ENCODE measurements around the gene LPCAT2. TPM values are rescaled to one million over a fixed set of nuclear protein-coding genes. Genes with fewer than 3 reads are reported as not detected.

Gene LPCAT2, protein sequence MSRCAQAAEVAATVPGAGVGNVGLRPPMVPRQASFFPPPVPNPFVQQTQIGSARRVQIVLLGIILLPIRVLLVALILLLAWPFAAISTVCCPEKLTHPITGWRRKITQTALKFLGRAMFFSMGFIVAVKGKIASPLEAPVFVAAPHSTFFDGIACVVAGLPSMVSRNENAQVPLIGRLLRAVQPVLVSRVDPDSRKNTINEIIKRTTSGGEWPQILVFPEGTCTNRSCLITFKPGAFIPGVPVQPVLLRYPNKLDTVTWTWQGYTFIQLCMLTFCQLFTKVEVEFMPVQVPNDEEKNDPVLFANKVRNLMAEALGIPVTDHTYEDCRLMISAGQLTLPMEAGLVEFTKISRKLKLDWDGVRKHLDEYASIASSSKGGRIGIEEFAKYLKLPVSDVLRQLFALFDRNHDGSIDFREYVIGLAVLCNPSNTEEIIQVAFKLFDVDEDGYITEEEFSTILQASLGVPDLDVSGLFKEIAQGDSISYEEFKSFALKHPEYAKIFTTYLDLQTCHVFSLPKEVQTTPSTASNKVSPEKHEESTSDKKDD
- total RNA-seq = 8.2 and 12.5 TPM in 2 replicates

DNA sequence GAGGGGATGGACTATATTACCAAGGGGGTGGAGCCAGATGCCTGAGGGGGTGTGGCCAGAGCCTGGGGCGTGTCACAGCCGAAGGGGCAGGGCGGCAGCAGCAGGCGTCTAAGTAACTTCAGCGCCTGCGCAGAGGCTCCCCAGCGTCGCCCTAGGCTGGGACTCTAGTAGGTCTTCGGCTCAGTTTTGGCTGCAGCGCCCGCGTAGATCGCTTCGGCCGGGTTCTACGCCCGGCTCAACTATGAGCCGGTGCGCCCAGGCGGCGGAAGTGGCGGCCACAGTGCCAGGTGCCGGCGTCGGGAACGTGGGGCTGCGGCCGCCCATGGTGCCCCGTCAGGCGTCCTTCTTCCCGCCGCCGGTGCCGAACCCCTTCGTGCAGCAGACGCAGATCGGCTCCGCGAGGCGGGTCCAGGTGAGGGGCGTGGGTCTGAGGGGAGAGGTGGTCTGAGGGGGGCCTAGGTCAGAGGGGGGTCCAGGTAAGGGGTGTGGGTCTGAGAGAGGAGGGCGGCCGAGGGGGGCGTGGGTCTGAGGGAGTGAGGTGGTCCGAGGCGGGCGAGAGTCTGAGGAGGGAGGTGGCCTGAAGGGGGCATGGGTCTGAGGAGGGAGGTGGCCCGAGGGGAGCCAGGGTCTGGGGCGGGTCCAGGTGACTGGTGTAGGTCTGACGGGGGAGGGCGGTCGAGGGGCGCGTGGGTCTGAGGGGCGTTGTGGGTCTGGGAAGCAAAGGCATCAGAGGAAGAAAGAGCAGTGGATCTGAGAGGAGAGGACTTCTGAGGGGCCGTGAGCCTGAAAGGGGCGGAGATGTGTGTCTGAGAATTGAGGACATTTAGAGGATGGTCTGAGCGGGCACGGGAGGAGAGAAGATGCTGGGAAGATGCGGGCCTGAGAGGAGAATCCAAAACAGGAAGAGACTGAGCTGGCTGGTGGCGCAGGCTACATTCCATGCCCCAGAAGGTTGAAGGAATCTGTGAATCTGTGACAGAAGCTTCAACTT lies at the start of gene LPCAT2:
Gene LPCAT2, plus strand, starts transcription at position 132 of the 991 bp plus-strand sequence. Its CDS starts 110 bp downstream, at position 242.
- intact Hi-C loops (cut with micrococcal nuclease) = loop anchor here (1.0 to 10.0 kb wide), 2 partner anchors 9 to 686 kb away; partner anchors contain the start of gene GNAO1

DNA sequence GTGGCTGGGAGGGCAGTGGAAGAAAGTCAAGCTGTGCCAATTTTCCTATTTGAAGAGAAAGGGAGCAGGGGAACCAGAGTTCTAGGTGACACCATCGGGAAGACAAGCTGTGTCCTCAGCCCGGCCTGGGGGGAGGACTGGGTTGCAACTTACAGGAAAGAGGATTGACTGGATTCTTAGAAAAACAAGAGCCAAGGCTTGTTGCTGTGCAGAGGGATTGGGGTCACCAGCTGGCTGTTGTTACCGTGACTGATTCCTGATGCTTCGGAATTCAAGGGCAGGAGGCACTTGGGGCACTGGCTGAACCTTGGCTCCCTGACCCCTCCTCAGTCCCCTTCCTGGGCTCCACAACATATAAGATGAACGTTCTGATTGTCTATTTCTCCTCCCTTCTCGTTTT lies 46.6 kb upstream of the LPCAT2 start:
- intact Hi-C loops (cut with micrococcal nuclease) = no loop called here

DNA sequence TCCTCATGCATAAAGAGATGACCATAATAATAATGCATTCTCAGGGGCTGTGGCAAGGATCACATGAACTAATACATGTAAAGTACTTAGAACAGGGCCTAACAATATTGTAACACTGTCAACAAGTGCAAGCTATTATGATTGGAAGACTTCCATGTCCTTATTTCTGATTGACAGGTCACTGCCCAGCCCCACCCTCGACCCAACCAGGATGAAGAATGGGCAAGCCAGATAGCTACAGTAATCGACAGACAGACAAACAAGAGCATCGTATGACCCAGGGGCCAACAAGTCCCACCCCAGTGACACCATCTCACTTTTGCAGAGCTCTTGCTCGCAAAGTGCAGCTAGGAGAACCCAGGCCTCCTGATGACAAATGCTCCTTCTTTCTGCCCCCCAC lies 44.5 kb upstream of the LPCAT2 start:
- intact Hi-C loops (cut with micrococcal nuclease) = no loop called here

DNA sequence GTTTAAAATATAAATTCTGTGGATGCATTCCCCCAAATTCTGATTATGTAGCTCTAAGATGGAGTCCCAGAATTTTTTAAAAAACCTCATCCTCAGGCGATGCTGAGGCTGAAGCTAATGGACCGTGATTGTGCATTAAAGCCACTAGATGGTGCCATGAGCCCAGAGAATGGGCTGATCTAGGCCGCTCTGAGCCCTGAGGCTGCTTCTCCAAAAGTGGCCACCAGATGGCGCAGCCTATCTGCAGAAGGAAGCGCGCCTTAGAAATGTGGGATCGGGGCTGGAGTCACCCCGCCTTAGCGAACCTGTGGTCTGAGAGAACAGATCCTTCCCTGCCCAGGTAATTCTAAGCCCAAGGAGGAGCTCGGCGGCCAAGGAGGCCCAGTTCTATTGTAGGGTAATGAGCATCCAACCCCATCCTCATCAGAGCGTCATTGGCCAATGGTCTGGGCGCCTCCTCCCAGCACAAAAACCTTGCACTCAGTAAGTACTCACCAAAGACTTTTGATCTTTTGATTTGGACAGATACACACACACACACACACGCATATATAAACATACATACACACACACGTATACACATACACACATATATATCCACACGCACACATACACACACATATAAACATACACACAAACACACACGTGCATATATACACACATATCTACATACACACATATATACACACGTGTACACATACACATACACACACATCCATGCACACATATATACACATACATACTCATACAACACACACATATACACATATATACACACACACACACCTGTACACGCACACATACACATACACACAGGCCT lies 43.6 kb upstream of the LPCAT2 start:
- intact Hi-C loops (cut with micrococcal nuclease) = loop anchor here (1.0 kb wide), 3 partner anchors 78 to 377 kb away; no protein-coding TSS in a partner anchor

DNA sequence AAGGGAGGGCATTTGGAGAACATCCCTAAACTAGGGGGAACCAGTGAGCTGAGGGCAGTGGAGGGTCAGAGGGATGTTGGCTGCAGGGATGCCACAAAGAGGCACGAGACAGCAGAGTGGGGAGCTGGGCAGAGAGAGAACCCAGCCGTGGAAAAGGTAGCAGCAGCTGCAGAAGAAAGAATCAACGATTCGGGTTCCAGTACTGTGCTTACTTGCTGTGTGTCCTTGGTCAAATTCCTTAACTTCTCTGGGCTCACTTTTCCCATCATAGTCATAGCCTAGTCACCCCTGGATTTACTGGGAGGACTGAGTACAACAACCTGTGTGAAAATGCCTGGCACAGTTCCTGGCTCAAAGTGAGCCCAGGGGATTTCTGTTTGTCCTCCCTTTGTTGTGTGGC lies 42.7 kb upstream of the LPCAT2 start:
- intact Hi-C loops (cut with micrococcal nuclease) = no loop called here

DNA sequence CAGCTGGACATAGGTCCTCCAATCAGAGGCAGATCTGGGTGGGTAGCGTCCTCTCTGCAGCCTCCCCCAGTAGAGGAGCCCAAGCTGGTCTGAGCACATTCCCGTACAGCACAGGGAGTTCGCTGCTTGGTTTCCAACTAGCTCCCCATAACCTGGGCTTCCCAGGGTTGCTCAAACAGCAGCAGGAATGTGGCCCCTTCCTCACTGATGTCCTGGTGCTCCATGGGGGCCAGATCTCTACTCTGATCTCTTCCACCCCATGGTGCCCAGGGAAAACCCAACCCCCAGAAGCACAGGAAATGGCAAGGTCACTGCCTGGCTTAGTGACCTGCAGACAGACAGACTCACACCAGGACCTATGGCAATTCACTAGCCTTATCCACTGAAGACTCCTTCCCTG lies 41.0 kb upstream of the LPCAT2 start:
- intact Hi-C loops (cut with micrococcal nuclease) = no loop called here

DNA sequence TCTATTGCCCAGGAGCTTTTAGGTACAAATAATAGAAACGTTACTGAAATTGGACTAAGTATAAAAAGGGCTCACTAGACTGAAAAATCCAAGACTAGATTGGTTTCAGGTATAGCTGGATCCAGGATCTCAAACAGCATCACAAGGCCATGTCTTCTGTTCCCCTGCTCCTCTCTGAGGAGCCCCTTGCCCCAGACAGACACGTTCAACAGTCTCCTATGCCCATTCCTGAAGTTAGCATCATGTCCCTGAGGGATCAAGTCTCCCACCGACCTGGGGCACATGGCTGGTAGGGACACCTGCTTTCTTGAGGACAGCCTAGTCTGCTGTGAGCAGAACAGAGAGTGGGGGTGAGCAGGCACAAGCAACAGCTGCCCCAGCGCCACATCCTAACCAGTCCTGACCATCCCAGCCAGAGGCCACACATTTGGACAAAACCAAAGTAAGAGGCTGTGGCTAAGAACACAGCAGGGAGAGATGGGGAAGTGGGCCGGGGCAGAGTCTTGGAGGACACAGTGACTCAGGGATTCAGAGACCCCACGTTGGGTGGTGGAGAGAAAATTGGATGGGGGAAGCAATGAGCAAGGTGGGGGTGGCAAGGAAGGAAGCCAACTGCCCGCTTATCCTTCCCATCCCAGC lies 40.4 kb upstream of the LPCAT2 start:
- intact Hi-C loops (cut with micrococcal nuclease) = no loop called here

DNA sequence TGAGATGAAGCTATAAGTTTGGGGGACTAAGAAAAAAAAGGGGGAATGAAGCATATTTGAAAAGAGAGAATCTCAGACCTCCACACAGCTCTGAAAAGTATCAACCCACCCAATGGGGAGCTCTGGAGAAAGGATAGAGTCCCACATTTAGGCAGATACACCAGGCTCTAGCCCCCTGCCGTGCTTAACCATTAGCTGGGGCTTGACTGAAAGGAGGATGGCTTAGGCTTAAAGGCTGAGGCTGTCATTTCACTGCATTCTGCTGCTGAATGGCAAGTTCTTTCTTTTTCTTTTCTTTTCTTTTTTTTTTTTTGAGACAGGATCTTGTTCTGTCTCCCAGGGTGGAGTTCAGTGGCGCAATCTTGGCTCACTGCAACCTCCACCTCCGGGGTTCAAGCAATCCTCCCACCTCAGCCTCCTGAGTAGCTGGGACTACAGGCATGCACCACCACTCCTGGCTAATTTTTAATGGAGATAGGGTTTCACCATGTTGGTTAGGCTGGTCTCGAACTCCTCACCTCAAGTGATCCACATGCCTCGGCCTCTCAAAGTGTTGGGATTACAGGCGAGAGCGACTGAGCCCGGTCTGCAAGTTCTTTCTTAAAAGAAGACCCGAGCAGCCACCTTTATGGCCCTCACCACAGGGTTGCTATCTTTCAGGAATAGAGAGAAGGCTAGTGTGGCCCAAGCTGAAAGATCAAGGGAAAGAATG lies 38.9 kb upstream of the LPCAT2 start:
- intact Hi-C loops (cut with micrococcal nuclease) = no loop called here

DNA sequence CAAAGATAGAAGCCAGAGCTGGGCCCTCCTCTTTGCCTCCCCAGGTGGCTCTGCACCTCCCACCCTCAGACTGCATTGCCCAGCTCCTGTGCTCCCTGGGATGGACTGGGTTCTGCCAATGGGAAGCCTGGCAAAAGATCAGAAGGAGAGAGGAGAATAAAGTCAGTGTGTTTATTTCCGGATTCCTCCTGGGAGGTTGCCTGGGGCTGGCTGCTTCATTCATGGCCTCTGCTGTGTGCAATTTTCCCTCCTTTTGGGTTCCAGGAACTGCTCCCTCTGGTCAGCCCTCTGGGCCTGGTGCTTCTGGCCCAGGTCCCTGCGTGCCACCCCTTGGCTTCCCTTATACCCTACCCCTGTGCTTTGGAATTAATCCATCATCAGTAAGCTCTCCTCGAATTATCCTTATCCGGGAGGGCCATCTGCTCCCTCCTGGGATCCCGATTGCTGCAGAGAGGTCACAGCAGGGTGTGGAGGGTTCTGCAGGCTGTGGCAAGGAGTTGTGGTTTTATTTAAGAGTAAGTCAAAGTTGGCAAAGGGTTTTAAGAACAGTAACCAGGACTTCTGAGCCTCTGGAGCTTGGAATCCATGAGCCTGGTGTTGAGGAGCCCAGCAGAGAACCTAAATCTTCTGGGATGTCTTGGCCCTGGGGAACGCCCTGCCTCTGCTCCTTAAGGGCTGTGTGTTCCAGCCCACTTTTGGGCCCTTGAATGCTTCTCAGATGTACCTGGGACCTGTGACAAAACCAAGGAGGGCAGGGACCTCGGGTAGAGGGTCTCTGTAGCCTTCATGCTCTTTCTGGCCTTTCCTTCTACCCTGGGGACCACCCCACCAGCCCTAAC lies 38.1 kb upstream of the LPCAT2 start:
- intact Hi-C loops (cut with micrococcal nuclease) = no loop called here

DNA sequence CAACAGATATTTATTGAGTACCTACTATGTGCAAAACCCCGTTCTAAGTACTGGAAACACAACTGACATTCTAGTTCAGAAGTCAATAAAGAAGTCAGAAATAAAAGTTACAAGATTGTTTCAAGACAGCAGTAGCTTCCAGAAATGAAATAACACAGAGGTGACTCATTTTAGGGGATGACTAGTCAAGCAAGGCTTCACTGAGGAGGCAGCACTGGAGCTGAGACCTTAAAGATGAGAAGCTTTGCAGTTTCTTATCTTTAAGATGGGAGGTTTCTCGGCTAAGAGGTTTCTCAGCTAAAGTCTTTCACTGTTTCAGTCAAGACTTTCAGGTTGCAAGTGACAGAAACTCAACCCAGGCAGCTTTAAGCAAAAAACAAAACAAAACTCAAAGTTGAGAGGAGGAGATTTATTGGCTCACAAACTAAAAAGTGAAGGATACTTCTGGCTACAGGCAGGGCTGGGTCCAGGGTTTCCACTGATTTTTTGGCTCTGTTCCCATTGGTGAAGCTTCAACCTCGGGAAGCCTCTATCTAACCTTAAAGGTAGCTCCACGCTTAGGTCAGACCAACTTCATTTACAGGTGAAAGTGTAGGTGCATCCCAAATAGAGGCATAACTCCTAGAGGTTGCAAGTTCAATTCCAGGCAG lies 37.3 kb upstream of the LPCAT2 start:
- intact Hi-C loops (cut with micrococcal nuclease) = no loop called here

DNA sequence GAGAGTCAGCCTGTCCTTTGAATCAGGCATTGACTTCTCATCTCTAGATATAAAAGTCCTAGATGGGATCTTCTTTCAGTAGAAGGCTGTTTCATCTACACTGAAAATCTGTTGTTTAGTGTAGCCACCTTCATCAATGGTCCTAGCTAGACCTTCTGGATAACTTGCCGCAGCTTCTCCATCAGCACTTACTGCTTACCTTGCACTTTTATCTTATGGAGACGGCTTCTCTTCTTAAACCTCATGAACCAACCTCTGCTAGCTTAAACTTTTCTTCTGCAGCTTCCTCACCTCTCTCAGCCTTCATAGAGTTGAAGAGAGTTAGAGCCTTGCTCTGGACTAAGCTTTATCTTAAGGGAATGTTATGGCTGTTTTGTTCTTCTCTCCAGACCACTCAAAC lies 35.3 kb upstream of the LPCAT2 start:
- intact Hi-C loops (cut with micrococcal nuclease) = no loop called here

DNA sequence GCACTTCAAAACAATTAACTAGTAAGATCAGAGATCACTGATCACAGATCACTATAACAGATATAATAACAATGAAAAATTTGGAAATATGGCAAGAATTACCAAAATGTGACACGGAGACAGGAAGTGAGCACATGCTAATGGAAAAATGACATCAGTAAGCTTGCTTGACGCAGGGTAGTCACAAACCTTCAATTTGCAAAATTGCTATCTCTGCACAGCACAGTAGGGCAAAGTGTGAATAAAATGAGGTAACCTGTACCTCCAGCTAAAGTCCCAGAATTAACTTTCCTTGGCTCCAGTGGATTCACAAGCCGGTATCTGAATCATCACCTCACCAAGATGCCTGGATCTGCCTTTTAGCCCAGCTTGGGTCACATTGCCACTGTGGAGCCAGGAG lies 34.1 kb upstream of the LPCAT2 start:
- intact Hi-C loops (cut with micrococcal nuclease) = no loop called here

DNA sequence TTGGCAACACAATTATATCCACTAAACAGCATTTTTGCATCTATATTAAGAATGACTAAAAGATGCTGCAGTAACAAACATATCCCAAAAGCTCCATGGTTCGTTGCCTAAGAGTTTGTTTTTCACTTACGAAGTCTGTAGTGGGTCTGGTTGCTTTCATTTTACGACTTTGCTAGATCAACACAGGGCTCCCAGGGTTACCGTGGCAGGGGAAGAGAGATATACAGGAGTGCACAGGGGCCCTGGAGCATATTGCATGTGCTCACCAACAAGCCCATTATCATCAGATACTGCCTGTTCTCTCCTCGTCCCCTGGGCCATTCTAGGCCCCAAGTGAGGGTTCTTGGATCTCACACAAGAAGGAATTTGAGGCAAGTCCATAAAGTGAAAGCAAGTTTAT lies 33.0 kb upstream of the LPCAT2 start:
- intact Hi-C loops (cut with micrococcal nuclease) = no loop called here

DNA sequence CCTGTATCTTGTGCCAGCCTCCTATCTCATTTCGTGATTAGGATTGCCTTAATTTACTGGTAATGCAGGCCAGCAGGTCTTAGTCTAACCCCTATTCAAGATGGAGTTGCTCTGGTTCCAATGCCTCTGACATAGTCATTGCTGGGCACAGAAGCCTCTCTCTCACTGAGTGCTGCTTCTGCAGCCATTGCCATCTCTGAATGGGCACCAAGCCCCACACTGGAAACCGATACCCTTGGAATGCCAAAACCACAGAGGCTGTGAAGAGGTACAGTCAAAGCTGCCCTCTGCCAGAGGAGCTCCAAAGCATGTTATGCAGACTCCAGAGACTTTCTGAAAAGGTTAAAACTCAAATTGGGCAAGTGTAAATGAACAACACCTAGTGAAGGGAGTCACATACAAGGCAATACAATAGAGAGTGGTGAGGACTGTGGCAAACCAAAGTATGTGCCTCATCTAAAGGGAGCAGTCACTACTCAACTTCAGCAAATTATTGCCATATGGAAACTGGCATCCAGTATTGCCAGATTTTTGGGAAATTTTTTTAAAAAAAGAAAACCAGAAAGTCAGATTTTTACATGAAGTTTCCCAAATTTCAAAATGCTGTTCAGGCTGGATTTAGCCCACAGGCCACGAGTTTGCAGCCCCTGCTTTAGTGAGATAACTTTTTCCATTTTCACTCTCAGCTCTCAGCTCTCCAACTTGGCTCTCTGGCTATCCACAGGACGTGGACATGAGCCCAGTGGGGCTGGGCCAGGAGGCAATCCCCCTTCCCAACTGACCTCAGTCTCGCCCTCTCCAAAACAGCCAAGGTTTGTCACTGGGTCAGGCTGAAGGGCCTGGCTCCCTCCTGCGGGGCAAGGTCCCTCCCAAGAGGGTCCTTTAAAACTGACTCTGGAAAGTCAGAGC lies 32.0 kb upstream of the LPCAT2 start:
- intact Hi-C loops (cut with micrococcal nuclease) = no loop called here

DNA sequence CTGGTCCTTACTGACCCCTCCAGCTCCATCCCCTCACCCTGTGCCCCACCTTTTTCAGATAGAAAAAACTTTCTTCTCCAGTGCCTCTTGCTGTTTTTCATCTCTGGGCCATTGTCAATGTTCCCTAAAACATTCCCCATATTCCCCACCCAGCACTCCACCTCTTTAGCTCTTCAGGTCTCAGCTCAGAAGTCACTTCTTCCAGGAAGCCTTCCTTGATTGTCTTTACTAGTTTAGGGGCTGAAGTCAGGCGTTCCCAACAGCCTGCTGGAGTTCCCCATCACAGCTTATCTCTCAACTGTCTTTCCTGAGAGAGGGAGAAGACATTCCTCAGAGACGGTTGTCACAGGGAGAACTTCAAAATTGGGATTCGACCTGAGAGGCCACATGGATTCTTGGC lies 31.1 kb upstream of the LPCAT2 start:
- intact Hi-C loops (cut with micrococcal nuclease) = no loop called here

DNA sequence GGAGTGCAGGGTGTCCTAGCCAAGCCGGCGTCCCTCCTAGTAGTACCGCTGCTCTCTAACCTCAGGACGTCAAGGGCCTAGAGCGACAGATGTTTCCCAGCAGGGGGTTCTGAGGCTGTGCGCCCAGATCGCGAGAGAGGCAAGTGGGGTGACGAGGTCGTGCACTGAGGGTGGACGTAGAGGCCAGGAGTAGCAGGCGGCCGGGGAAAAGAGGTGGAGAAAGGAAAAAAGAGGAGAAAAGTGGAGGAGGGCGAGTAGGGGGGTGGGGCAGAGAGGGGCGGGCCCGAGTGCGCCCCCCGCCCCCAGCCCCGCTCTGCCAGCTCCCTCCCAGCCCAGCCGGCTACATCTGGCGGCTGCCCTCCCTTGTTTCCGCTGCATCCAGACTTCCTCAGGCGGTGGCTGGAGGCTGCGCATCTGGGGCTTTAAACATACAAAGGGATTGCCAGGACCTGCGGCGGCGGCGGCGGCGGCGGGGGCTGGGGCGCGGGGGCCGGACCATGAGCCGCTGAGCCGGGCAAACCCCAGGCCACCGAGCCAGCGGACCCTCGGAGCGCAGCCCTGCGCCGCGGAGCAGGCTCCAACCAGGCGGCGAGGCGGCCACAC lies 29.9 kb upstream of the LPCAT2 start, which contains the start of gene MMP2:
Gene MMP2, plus strand, starts transcription at position 372 of the 603 bp plus-strand sequence. CDS start 282 bp downstream, outside the sequence.
- intact Hi-C loops (cut with micrococcal nuclease) = no loop called here

Data from T-helper 2 cell treated with Interferon-gamma antibody and Interleukin-4, amounts not matched to agents 100 ng/mL and 5 ng/mL, for 36 hours (primary cell).